ENCODE results near the gene MCU.

GRCh38 chr10:72784551-72785351 is 92.8 kb downstream of the MCU start:
- TF ChIP-seq SIN3A (conservative IDR thresholded peaks at IDR 0.05 in 1 of 2, IDR thresholded peaks at IDR 0.05 in 1 of 2; ENCODE audit: low read depth in 1 of 2, low read length in 2 of 2) (no peak), SP1 (IDR thresholded peaks at IDR 0.05; ENCODE audit: low read depth, low read length) (no peak), TAF1 (IDR thresholded peaks at IDR 0.05; ENCODE audit: low read depth, low read length) (no peak), TCF12 (IDR thresholded peaks at IDR 0.05; ENCODE audit: low read depth, low read length) (no peak)
